ENCODE measurements around the gene EIPR1.
A peak's percentile ranks its signal among the peaks of the same experiment; 100 is the strongest.

EIPR1 gene

GRCh38 chr2:3377612-3378432 is at the start of gene EIPR1:
Gene EIPR1 (minus strand): TSS chr2:3377818. CDS start chr2:3377689, 129 bp downstream.
- DNase-seq (ENCODE audit: low spot score), result peak; percentile 98

GRCh38 chr2:3427272-3427671 is 49.7 kb upstream of the EIPR1 start:
- DNase-seq (ENCODE audit: low spot score), result no peak

- no peak for DNase-seq (ENCODE audit: low spot score)
Measured at GRCh38 chr2:3426615-3427014, 49.0 kb upstream of the EIPR1 start.

- DNase-seq (ENCODE audit: low spot score), result no peak
Measured at GRCh38 chr2:3424171-3424795, 46.7 kb upstream of the EIPR1 start.

- peak; percentile 76 for DNase-seq (ENCODE audit: low spot score)
Measured at GRCh38 chr2:3423492-3424170, 46.0 kb upstream of the EIPR1 start.

- no peak for DNase-seq (ENCODE audit: low spot score)
Measured at GRCh38 chr2:3422161-3422779, 44.7 kb upstream of the EIPR1 start.

- DNase-seq (ENCODE audit: low spot score), result no peak
Measured at GRCh38 chr2:3421580-3421979, 44.0 kb upstream of the EIPR1 start.

- no peak for DNase-seq (ENCODE audit: low spot score)
Measured at GRCh38 chr2:3420769-3421397, 43.3 kb upstream of the EIPR1 start.

- DNase-seq (ENCODE audit: low spot score), result no peak
Measured at GRCh38 chr2:3420076-3420768, 42.6 kb upstream of the EIPR1 start.

GRCh38 chr2:3418766-3419404 is 41.3 kb upstream of the EIPR1 start:
- no peak for DNase-seq (ENCODE audit: low spot score)

- no peak for DNase-seq (ENCODE audit: low spot score)
Measured at GRCh38 chr2:3414133-3414860, 36.7 kb upstream of the EIPR1 start.

GRCh38 chr2:3413697-3414096 is 36.1 kb upstream of the EIPR1 start:
- no peak for DNase-seq (ENCODE audit: low spot score)

- DNase-seq (ENCODE audit: low spot score), result no peak
Measured at GRCh38 chr2:3411103-3411502, 33.5 kb upstream of the EIPR1 start.

GRCh38 chr2:3409627-3410170 is 32.1 kb upstream of the EIPR1 start:
- DNase-seq (ENCODE audit: low spot score), result no peak

- DNase-seq (ENCODE audit: low spot score), result no peak
Measured at GRCh38 chr2:3408781-3409180, 31.2 kb upstream of the EIPR1 start.

- DNase-seq (ENCODE audit: low spot score), result no peak
Measured at GRCh38 chr2:3406501-3406900, 28.9 kb upstream of the EIPR1 start.

GRCh38 chr2:3405876-3406275 is 28.3 kb upstream of the EIPR1 start:
- no peak for DNase-seq (ENCODE audit: low spot score)

GRCh38 chr2:3405307-3405706 is 27.7 kb upstream of the EIPR1 start:
- DNase-seq (ENCODE audit: low spot score), result no peak

GRCh38 chr2:3404349-3404894 is 26.8 kb upstream of the EIPR1 start:
- no peak for DNase-seq (ENCODE audit: low spot score)
